HepG2 (cell line): Measurements from ENCODE around the gene OR2C1. TPM values are rescaled to one million over a fixed set of nuclear protein-coding genes. Genes with fewer than 3 reads are reported as not detected.

Experiments
- polyA plus RNA-seq, 8 experiments: library from polyadenylated mRNA; depleted of rRNA in 3 of 8; stranded (reverse) in 7 of 8; unstranded in 1 of 8; fragments of >200 nt; fragmentation: Illumina TruSeq in 4 of 8; extraction: Trizol in 4 of 8; gene quantifications; 2 replicates each; pipeline versions ENCODE4 v1.2.1 to v1.2.3, GENCODE V29; 2011 to 2016; ENCODE audit warnings: low read depth in 4 of 8, missing spikeins in 1 of 8, mixed read lengths in 1 of 8; ENCODE audit not compliant: insufficient read depth in 1 of 8
- total RNA-seq, 5 experiments: library from RNA; depleted of rRNA; stranded (reverse); fragments of >200 nt; fragmentation: Illumina TruSeq; extraction: Trizol; gene quantifications; 2 replicates each; pipeline ENCODE4 v1.2.3, GENCODE V29; 2016; ENCODE audit warnings: low read depth in 1 of 5

Gene OR2C1
- total and polyA plus RNA-seq, 2 of the 13 experiments (the other 11 are each of a cell fraction or from before 2014, with no cell fraction given), result not detected

Other genes starting within 250 kb of the OR2C1 start
- gene ZNF205, start 243.3 kb upstream of the OR2C1 start, total RNA-seq (2016; rRNA removed; fragmentation: Illumina TruSeq; extraction: Trizol), result 6.7 and 10.2 TPM in 2 replicates
- gene ZNF205, start 243.3 kb upstream of the OR2C1 start, polyA plus RNA-seq (2011; rRNA removed), result 5.8 and 6.5 TPM in 2 replicates
- 0.97 and 1.2 TPM in 2 replicates for gene ZNF213, start 220.9 kb upstream of the OR2C1 start, total RNA-seq (2016; rRNA removed; fragmentation: Illumina TruSeq; extraction: Trizol)
- 0.59 and 0.77 TPM in 2 replicates for gene ZNF213, start 220.9 kb upstream of the OR2C1 start, polyA plus RNA-seq (2011; rRNA removed)
- gene OR1F1, start 167.7 kb upstream of the OR2C1 start, total RNA-seq (2016; rRNA removed; fragmentation: Illumina TruSeq; extraction: Trizol), result not detected in 2 replicates
- 0.90 and 0.97 TPM in 2 replicates for gene OR1F1, start 167.7 kb upstream of the OR2C1 start, polyA plus RNA-seq (2011; rRNA removed)
- gene ZNF200, start 120.7 kb upstream of the OR2C1 start, total RNA-seq (2016; rRNA removed; fragmentation: Illumina TruSeq; extraction: Trizol), result 16.5 and 18.0 TPM in 2 replicates
- gene ZNF200, start 120.7 kb upstream of the OR2C1 start, polyA plus RNA-seq (2011; rRNA removed), result 3.5 and 4.0 TPM in 2 replicates
- gene MEFV, start 99.3 kb upstream of the OR2C1 start, total RNA-seq (2016; rRNA removed; fragmentation: Illumina TruSeq; extraction: Trizol), result 0.11 TPM in 1 of 2 replicates, not detected in the other
- gene MEFV, start 99.3 kb upstream of the OR2C1 start, polyA plus RNA-seq (2011; rRNA removed), result 0.07 and 0.22 TPM in 2 replicates
- 40.3 and 41.2 TPM in 2 replicates for gene ZNF263, start 72.4 kb upstream of the OR2C1 start, total RNA-seq (2016; rRNA removed; fragmentation: Illumina TruSeq; extraction: Trizol)
- 10.2 and 14.7 TPM in 2 replicates for gene ZNF263, start 72.4 kb upstream of the OR2C1 start, polyA plus RNA-seq (2011; rRNA removed)
- not detected in 2 replicates for gene TIGD7, start 50.5 kb upstream of the OR2C1 start, total RNA-seq (2016; rRNA removed; fragmentation: Illumina TruSeq; extraction: Trizol)
- not detected in 2 replicates for gene TIGD7, start 50.5 kb upstream of the OR2C1 start, polyA plus RNA-seq (2011; rRNA removed)
- gene ZNF75A, start 50.4 kb upstream of the OR2C1 start, total RNA-seq (2016; rRNA removed; fragmentation: Illumina TruSeq; extraction: Trizol), result 1.3 and 2.1 TPM in 2 replicates
- gene ZNF75A, start 50.4 kb upstream of the OR2C1 start, polyA plus RNA-seq (2011; rRNA removed), result 1.4 and 2.0 TPM in 2 replicates
- 10.7 and 11.7 TPM in 2 replicates for gene ZSCAN32, start 45.1 kb downstream of the OR2C1 start, total RNA-seq (2016; rRNA removed; fragmentation: Illumina TruSeq; extraction: Trizol)
- gene ZSCAN32, start 45.1 kb downstream of the OR2C1 start, polyA plus RNA-seq (2011; rRNA removed), result 12.7 and 12.8 TPM in 2 replicates
- 10.0 and 10.6 TPM in 2 replicates for gene ZNF174, start 45.3 kb downstream of the OR2C1 start, total RNA-seq (2016; rRNA removed; fragmentation: Illumina TruSeq; extraction: Trizol)
- gene ZNF174, start 45.3 kb downstream of the OR2C1 start, polyA plus RNA-seq (2011; rRNA removed), result 7.6 and 8.3 TPM in 2 replicates
- gene ZNF597, start 87.6 kb downstream of the OR2C1 start, total RNA-seq (2016; rRNA removed; fragmentation: Illumina TruSeq; extraction: Trizol), result 2.4 and 3.8 TPM in 2 replicates
- 1.2 and 1.3 TPM in 2 replicates for gene ZNF597, start 87.6 kb downstream of the OR2C1 start, polyA plus RNA-seq (2011; rRNA removed)
- gene NAA60, start 87.8 kb downstream of the OR2C1 start, total RNA-seq (2016; rRNA removed; fragmentation: Illumina TruSeq; extraction: Trizol), result 14.7 and 16.9 TPM in 2 replicates
- gene NAA60, start 87.8 kb downstream of the OR2C1 start, polyA plus RNA-seq (2011; rRNA removed), result 29.9 and 32.0 TPM in 2 replicates
- not detected in 2 replicates for gene C16orf90, start 139.6 kb downstream of the OR2C1 start, total RNA-seq (2016; rRNA removed; fragmentation: Illumina TruSeq; extraction: Trizol)
- not detected in 2 replicates for gene C16orf90, start 139.6 kb downstream of the OR2C1 start, polyA plus RNA-seq (2011; rRNA removed)
- gene CLUAP1, start 145.1 kb downstream of the OR2C1 start, total RNA-seq (2016; rRNA removed; fragmentation: Illumina TruSeq; extraction: Trizol), result 19.5 and 25.9 TPM in 2 replicates
- 3.5 and 6.0 TPM in 2 replicates for gene CLUAP1, start 145.1 kb downstream of the OR2C1 start, polyA plus RNA-seq (2011; rRNA removed)
- gene NLRC3, start 221.5 kb downstream of the OR2C1 start, total RNA-seq (2016; rRNA removed; fragmentation: Illumina TruSeq; extraction: Trizol), result not detected in 2 replicates
- gene NLRC3, start 221.5 kb downstream of the OR2C1 start, polyA plus RNA-seq (2011; rRNA removed), result 0.01 TPM in 1 of 2 replicates, not detected in the other